ENCODE data around the gene ADSL.

Gene ADSL

DNA sequence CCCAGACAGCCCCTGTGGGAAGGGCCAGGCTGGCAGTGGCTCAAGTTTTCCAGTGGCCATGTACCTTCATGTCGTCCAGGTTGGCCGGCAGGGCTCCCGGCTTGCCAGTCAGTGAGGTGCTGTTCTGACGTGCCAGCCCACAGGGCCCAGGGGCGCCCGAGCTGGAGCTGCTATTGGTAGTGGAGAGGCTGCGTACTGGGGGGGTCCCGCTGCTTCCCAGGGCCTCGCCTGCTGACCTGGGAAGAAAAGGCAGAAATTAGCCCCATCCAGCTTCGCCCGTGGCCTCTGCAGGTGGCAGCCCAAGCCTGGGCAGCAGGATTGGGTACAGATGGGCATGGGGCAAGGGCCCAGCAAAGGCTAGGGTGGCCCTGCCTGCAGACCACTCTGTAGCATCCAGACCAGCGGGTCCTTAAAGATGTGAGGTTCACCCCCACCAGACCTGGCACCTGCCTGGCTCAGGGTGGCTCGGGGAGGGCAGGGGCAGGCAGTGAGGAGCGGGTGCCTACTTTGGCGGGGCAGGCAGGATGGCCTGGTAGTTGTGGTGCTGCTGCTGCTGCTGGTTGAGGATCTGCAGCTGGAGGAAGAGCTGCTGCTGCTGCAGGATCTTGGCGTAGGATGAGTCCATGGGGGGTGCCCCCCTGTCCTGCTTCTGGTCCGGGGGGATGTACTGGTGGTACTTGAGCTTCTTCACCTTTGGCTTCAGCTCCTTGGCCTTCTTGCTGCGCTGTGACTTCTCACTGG lies 74.2 kb downstream of the ADSL start:
- DNase-seq = no peak

DNA sequence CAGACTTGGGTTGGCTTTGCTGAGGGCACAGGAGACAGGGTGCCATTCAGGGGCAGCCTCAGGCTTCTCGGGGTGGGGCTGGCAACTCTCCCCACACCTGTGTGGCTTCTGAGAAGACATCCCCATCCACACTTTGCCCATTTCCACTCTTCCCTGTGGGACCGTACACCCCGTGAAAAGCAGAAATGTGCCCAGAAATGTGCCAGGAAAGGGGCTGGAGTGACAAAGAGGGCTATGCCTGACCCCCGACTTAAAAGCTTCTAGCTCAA lies 74.7 kb downstream of the ADSL start:
- DNase-seq = no peak

- no peak for DNase-seq
Measured at GRCh38 chr22:40421941-40422340, 75.6 kb downstream of the ADSL start.

DNA sequence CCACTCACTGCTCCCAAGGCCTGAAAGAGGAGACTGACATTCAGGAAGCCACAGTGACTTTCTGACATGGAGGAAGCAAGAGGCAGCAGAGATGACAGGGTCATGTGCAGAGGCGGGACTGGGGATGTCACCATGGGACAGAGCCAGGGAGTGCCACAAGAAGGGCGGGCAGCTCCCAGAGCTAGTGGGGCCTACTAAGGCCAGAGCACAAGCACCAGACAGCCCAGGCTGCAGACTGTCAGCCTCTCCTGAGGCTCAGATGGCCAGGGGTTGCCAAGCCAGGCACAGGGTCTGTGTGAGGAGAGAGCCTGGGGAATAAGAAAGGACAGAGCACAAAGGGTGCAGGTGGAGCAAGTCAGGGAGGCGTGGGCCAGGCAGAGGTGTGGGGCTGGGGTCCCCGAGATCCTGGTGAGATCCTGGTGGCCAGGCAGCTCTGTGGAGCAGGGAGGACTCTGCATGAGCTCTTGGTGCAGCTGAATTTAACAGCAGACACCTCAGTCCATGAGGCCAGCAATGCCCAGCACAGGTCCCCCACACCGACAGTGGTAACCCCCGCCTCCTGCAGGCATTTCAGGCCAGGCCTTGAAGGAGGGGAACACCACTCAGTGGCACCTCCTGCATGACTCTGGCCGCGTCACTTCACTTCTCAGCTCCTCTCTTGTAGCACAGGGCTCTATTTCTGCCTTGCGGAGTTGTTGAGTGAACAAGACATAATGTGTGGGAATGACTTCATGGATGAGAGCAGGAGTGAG lies 76.4 kb downstream of the ADSL start:
- no peak for DNase-seq

GRCh38 chr22:40423310-40423688 lies 77.0 kb downstream of the ADSL start:
- no peak for DNase-seq

- DNase-seq = no peak
Measured at GRCh38 chr22:40423882-40424640, 77.8 kb downstream of the ADSL start.

DNA sequence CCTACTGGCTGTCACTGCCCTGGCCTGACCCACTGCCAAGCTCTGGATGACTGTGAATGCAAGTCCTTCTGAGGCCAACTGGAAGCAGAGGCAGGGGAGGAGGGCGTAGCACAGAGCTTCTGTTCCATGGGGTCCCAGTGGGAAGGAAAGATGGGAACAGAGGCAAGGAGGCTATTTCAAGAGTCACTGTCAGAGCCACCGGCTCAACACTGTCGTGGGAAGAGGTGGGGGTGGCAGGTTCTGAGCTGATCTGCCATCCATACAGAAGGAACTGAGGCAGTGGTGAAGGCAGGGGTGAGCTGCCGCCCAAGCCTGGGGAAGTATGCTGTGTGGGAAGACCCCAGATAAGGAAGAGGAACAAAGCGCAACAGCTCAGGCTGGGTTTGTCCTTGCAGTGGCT lies 78.8 kb downstream of the ADSL start:
- DNase-seq = no peak

- DNase-seq = peak; percentile 62
Measured at GRCh38 chr22:40426594-40427333, 80.5 kb downstream of the ADSL start.

DNA sequence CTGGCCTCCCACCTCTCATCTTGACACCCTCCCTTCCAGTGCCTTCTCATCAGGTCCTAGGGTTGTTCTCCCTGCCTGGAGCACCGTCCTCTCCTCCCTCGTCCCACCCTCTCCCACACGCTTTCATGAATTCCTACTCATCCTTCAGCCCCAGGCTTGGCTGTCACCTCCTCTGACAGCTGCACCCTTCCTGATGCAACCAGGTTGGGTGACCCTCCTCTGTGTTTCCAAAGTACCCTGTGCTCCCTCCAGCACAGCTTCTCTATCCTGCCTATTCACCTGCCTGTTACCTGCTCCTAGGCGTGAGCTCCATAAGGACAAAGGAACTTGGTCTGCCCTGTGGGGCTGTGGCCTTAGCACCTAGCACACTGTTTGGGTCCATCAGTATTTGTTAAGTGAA lies 82.5 kb downstream of the ADSL start:
- no peak for DNase-seq

- DNase-seq = no peak
Measured at GRCh38 chr22:40429481-40429880, 83.2 kb downstream of the ADSL start.

DNA sequence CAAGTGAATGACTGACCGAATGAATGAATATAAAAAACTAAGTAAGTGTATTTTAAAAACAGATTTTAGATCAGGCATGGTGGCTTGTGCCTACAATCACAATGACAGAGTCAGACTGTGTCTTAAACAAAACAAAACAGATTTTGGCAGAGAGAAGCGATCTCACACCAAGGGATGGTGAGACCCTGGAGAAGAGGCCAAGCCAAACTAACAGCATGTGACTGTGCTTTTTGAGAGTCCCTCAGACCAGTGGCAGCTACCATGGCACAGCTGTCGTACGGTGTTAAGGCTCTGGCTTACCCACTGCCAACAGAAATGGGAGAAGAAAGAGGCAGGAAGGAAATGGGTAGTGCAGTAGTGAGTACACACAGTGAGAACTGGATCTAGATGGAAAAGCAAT lies 84.7 kb downstream of the ADSL start:
- no peak for DNase-seq

- DNase-seq = no peak
Measured at GRCh38 chr22:40432157-40432556, 85.9 kb downstream of the ADSL start.

DNA sequence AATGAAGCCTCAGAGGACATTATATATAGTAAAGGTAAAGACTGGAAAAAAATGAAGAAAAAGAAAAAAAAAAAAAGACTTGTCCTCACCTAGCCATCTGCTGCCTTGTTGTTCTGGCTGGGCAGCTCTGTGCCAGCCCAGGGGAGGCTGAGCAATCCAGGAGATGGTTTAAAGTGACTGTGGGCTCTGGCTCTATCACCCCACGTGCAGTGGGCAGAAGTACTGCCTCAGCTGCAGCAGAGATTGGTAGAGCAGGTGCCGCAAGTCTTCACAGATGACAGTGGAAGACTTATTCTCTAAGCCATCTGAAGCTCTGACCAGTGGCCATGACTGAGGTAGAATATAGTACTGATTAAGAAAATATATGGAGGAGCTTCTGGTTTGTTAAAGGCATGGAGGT lies 86.3 kb downstream of the ADSL start:
- no peak for DNase-seq

DNA sequence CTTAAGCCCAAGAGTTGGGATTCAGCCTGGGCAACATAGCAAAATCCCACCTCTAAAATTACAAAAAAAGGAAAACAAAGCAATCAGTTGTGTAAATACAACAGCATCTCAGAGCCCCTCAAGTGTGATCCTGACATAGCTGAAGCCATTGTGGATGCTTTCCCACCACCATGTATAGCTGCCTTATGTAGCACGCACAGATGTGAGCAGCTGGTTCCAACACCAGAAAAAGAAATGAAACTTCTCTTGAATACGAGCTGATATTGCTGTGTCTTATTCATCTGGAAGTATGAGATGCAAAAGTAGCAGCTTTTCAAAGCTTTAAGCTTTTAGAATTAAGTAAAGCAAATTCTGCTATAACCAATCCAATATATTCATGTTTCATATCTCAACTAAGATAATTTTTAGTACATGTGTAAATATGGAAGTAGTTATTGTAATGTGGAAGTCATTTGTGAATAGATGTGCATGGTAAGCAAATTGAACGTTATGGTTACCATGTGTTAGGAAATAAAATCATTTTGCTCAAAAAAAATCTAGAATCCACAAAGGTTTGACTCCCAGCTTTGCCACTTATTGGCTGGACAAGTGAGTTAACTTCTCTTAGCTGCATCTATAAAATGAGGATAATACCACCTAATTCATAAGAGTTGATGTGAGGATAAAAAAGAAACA lies 87.3 kb downstream of the ADSL start:
- DNase-seq = no peak

GRCh38 chr22:40434106-40434505 lies 87.8 kb downstream of the ADSL start:
- DNase-seq = no peak

DNA sequence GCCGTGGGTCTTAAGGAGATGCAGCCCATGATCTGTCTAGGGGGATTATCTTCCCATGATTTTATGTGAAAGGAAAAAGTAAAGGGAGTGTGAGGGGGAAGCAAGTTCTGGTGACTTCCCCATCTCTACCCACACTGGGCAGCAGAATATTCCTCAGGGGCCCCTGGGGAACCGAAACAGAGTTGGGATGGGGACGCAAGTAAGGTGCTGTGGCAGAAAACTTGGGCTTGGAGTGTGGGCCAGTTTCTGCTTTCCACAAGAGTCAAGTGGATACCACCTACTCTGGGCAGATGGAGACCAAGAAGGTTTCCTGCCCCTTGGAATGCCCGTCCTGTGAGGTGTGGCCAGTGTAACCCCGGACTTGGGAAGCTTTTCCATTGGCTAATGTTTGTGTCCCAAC lies 88.4 kb downstream of the ADSL start:
- DNase-seq = no peak

DNA sequence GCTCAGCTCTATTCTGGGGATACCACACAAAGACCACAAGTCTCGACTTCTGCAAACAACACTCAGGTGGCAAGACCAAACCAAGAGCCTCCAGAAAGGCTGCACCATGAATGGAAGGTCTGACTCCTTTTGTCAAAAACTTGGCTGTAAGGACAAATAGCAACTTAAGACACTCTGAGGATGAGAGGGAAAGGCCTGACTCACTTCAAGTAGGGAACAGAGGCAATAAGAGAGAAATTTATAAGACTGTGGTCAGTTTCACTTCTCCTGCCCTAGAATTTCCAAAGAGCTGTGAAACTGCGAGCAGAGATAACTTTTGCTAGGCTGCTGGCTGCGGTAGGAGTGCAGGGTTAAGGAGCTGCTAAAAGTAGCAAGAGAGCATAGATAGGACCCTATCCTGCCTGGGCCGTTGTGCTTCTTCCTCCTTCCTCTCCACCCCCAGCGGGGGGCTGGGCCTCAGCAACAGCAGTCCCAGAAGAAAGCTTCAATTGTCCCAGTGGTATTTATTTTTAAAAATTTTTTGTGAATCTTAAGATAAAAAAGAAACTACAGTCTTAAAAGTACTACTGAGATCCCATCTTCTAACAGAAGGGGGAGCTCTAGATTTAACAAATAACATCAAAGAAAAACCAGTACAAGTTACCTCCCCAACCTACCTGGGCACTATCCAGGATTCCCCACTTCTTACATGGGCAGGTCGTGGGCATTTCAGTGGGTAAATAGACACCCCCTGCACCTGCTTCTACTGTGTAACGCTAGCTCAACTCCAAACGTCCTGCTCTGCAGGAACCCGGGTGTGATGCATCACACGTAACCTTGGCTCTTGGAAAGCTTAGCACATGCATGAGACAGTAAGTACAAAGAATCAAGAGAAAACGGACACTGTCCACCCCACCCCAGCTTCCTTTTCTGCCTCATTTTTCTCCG lies 90.5 kb downstream of the ADSL start:
- DNase-seq = no peak
